Left ventricle myocardium inferior (tissue), 1 donor: ENCODE results near the gene NFKBIZ. TPM values are rescaled to one million over a fixed set of nuclear protein-coding genes. Genes with fewer than 3 reads are reported as not detected.

ENCODE experiments used
- DNase-seq: peaks from one replicate; pipeline ENCODE4 v3.0.0-alpha.2; 2020
- H3K27ac ChIP-seq: fragments of 200-600 bp; replicated peaks from 2 replicates; pipeline ENCODE4 v1.8.0; 2021
- H3K27me3 ChIP-seq: fragments of 200-600 bp; 2 replicates; pipeline ENCODE4 v1.8.0; 2021; ENCODE audit warnings: low read depth
- H3K36me3 ChIP-seq: fragments of 200-600 bp; 2 replicates; pipeline ENCODE4 v1.8.0; 2021
- H3K4me1 ChIP-seq: fragments of 200-600 bp; 2 replicates; pipeline ENCODE4 v1.8.0; 2021
- H3K4me3 ChIP-seq: fragments of 200-600 bp; 2 replicates; pipeline ENCODE4 v1.8.0; 2021; ENCODE audit warnings: mild to moderate bottlenecking, moderate library complexity
- H3K9me3 ChIP-seq: fragments of 200-600 bp; replicated peaks from 2 replicates; pipeline ENCODE4 v1.8.0; 2021
- CTCF ChIP-seq: fragments of 200-600 bp; IDR thresholded peaks from 2 replicates; pipeline ENCODE4 v1.8.0; 2021; ENCODE audit warnings: antibody characterized with exemption, mild to moderate bottlenecking, borderline replicate concordance
- intact Hi-C: fragments of 100-400 bp; cut with micrococcal nuclease; formaldehyde crosslinking; loops from one replicate; pipeline ENCODE4 v1.11.0; 2022
- total RNA-seq: library from RNA; stranded (reverse); fragmentation: NEBNext Ultra II Directional; extraction: Animal tissue kit (Norgen Biotek cat#: 25700); gene quantifications from one replicate; pipeline ENCODE4 v1.2.1, GENCODE V29; 2021
- donor health status: DM: no; HTN: yes; CAD: no; lungs with severe emphysema.

The NFKBIZ gene
- total RNA-seq, 1 donor from 2014 or later: 15.0 TPM

DNA sequence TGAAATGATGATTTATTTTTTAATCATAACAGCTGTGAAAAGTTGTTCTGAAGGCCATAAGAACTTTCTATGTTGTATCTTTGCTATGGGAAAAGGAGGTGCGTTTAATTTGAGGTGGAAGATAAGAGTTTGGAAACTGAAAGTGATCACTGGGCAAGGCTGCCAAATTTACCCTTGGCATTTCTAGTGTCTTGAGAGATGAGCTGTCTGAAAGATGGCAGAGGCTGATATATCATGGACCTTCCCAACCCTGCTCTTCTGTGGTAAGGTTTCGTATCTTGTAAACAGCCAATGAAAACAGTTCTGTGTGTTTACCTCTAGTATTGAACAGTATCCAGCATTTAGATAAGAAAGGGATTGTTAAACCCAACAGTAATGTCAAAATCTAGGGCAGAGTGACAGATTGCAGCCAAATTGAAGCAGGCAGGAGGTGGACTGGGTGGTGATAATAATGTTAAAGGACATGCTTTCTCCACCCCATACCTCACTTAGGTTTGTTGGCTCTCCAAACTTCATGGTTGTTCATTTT is 15.8 kb upstream of the NFKBIZ start:
- no peak for DNase-seq
- no peak overlapping the region for H3K27ac ChIP-seq
- H3K4me3 ChIP-seq: no peak overlapping the region
- no peaks in the 10 kb centered on the region for H3K36me3 ChIP-seq
- no peak for TF ChIP-seq CTCF
- H3K9me3 ChIP-seq: no peaks in the 10 kb centered on the region
- H3K4me1 ChIP-seq: peaks cover 36% of the 10 kb centered on the region
- H3K27me3 ChIP-seq: no peaks in the 10 kb centered on the region
- intact Hi-C loops: no loop called here

GRCh38 chr3:101835676-101836075 is 13.6 kb upstream of the NFKBIZ start:
- Histone ChIP-seq H3K9me3 (no peaks in the 10 kb centered on the region), H3K4me1 (peaks cover 30% of the 10 kb centered on the region), H3K4me3 (no peak overlapping the region), H3K36me3 (no peaks in the 10 kb centered on the region), H3K27ac (no peak overlapping the region), H3K27me3 (no peaks in the 10 kb centered on the region)
- DNase-seq: no peak
- intact Hi-C loops: no loop called here
- no peak for TF ChIP-seq CTCF

DNA sequence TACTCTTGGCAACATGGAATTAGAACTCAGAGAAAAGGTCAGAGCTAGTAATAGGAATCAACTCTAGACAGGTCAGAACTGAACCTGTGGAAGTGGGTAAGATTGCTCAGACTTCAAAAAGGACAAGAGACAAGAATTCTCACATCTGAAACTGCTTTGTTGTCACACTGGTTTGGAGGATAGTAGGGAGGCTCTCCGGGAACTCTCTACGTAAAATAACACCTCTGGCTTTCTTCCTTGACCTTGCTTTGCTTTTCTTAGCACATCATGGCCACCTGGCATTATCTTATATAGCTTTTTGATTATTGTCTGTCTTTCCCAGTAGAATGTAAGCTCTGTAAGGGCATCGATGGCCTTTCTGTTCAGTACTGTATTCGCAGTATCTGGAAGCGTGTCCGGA is 13.2 kb upstream of the NFKBIZ start:
- Histone ChIP-seq H3K4me1 (peaks cover 30% of the 10 kb centered on the region), H3K4me3 (no peak overlapping the region), H3K9me3 (no peaks in the 10 kb centered on the region), H3K36me3 (no peaks in the 10 kb centered on the region), H3K27me3 (no peaks in the 10 kb centered on the region), H3K27ac (no peak overlapping the region)
- intact Hi-C loops: no loop called here
- TF ChIP-seq CTCF: no peak
- no peak for DNase-seq

DNA sequence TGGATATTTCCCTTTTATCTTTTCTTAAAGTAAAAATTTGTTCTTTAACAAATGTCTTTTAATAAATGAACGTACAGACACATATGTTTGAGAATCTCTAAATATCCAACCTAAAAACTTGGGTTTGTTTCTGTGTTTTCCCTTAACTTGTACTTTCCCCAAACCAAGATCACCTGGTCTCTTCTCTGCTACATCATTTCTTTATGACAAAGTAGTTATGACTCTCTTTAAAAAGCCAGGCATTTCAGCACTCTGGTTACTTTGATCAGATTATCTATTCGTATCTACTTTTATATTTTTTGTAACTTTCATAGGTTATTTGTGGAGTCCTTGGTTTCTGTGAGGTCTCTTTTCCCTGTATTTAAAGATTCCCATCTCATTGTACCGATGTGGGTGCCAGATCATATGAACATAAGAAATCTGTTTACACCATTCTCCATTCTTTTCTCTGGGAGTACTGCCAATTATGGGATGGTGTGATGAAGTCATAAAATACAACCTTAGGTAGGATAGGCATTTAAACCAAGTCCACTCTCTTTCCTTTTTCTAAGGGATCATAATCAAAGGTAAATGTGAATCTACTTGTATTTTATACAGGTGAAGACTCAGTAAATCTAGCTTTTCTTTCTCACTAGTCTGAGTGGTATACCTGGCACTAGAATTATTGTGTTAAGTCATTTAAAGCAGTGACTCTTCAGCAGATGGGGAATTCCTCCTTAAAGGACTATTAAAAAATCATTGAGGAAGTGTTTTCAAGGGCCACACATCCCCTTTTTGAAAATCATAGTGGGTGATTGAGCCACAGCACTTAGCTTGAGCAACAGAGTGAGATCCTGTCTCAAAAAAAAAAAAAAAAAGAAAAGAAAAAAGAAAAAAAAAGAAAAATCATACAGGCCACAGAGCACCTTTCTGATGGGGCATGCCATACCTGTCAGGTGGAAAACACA is 12.4 kb upstream of the NFKBIZ start:
- DNase-seq: no peak
- H3K4me3 ChIP-seq: no peak overlapping the region
- H3K27ac ChIP-seq: no peak overlapping the region
- intact Hi-C loops: no loop called here
- TF ChIP-seq CTCF: no peak
- H3K27me3 ChIP-seq: no peaks in the 10 kb centered on the region
- no peaks in the 10 kb centered on the region for H3K36me3 ChIP-seq
- peaks cover 30% of the 10 kb centered on the region for H3K4me1 ChIP-seq
- H3K9me3 ChIP-seq: no peaks in the 10 kb centered on the region

DNA sequence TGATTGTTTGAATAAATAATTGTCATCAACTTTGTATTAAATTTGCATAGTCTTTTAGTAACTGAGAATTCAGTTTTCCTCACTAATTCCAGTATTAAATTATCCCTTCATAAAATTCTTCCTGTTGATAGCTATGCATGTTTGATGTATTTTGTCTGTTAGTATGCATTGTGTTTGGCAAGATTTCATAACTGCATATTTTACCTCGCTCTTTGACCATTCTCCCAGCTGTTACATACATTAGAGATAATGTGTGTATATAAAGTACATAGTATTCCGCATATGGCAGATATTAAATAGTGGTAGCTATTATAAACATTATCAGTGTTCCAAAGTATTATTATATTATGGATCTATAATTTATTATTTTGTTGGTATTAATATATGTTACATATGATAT is 10.6 kb upstream of the NFKBIZ start:
- Histone ChIP-seq H3K36me3 (no peaks in the 10 kb centered on the region), H3K27me3 (no peaks in the 10 kb centered on the region), H3K9me3 (no peaks in the 10 kb centered on the region), H3K27ac (no peak overlapping the region), H3K4me1 (peaks cover 24% of the 10 kb centered on the region), H3K4me3 (no peak overlapping the region)
- no peak for DNase-seq
- intact Hi-C loops: no loop called here
- TF ChIP-seq CTCF: no peak
